ENCODE results near the gene ADAMTS2. TPM values are rescaled to one million over a fixed set of nuclear protein-coding genes. Genes with fewer than 3 reads are reported as not detected.

ADAMTS2 gene
- total RNA-seq, 1 experiment from 2014 or later, result not detected

DNA sequence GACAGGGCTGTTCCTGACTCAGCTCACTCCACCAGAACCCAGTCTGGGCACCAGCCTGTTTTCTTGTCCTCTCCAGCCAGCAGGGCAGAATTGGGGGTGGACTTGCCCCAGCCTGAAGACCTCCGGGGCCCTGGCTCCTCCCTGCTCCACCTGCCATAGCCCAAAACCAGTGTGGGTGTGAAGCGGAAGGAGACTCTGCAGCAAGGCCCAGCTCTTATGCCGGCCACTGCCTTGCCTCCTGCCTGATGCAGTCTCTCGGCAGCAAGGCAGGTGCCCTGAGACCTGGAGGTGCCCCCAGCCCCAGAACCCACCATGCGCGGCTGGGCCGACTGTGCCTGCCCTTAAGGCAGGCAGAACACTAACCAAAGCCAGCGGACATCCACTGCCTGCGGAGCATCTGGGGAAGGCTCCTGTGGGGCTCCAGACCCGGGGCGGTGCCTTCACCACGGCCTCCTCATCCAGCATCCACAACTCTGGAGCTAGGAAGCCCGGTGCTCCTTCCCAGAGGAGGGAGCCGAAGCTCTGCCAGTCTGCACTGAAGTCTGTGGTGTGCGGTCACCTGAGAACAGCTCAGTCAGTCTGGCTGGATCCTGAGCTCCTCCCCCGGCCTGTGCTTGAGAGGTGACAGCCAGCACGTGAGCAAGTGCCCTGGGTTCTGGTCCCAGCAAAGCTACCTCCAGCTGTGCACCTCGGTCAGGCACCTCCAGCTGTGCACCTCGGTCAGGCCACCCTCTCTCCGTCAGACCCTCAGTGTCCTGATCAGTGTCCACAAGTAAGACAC is 116.7 kb downstream of the ADAMTS2 start:
- Histone ChIP-seq H3K4me1 (ENCODE audit: low read length) (no peaks in the 10 kb centered on the region), H3K4me3 (ENCODE audit: low read length) (no peak overlapping the region), H3K27ac (ENCODE audit: low read length) (no peak overlapping the region), H3K79me2 (ENCODE audit: low read length) (no peaks in the 10 kb centered on the region), H3K36me3 (ENCODE audit: insufficient read depth, low read length) (no peaks in the 10 kb centered on the region), H4K20me1 (ENCODE audit: insufficient read depth, low read depth, low read length) (no peaks in the 10 kb centered on the region), H3K4me2 (ENCODE audit: low read depth, low read length, poor library complexity, severe bottlenecking) (no peak overlapping the region), H2AFZ (ENCODE audit: low read length) (no peak overlapping the region), H3K9ac (ENCODE audit: low read length) (no peak overlapping the region), H3K9me3 (ENCODE audit: low read length) (no peaks in the 10 kb centered on the region), H3K27me3 (ENCODE audit: low read length) (no peaks in the 10 kb centered on the region), H3K9me2 (replicated peaks; ENCODE audit: insufficient read depth, low read length) (no peaks in the 10 kb centered on the region)
- no peak for DNase-seq

DNA sequence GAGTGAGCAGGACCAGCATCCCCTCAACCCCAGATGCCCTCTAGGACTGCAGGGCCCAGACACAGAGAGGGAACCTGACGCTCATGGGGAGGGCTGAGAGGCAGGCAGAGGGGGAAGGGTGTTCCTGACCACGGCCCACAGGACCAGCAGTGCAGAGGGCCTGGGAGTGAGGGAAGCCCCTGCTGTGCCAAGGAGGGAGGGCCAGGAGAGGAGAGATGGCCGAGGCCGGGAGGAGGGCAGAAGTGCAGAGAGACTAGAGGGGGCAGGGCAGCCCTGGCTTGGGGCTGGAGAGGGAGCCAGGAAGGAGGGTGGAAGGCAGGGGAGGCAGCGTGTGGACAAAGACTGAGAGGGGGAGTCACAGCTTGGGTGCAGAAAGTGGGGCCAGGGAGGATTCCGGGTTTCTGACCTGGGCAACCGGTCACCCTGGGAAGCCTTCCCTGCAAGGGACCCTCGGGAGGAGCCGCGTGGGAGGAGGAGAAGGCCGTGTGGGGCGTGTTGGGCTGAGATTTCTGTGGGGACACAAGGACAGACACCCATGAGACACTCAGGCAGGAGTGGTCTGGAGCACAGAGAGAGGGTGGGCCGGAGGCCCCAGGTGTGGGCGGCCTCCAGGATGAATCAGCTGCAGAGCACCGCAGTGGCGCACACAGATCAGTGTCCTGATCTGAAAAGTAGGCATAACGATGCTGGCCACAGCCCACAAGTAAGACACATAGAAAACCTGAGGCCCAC is 117.5 kb downstream of the ADAMTS2 start:
- Histone ChIP-seq H3K27me3 (ENCODE audit: low read length) (no peaks in the 10 kb centered on the region), H4K20me1 (ENCODE audit: insufficient read depth, low read depth, low read length) (no peaks in the 10 kb centered on the region), H2AFZ (ENCODE audit: low read length) (no peak overlapping the region), H3K79me2 (ENCODE audit: low read length) (no peaks in the 10 kb centered on the region), H3K9ac (ENCODE audit: low read length) (no peak overlapping the region), H3K4me3 (ENCODE audit: low read length) (no peak overlapping the region), H3K4me1 (ENCODE audit: low read length) (no peaks in the 10 kb centered on the region), H3K9me2 (replicated peaks; ENCODE audit: insufficient read depth, low read length) (no peaks in the 10 kb centered on the region), H3K4me2 (ENCODE audit: low read depth, low read length, poor library complexity, severe bottlenecking) (no peak overlapping the region), H3K27ac (ENCODE audit: low read length) (no peak overlapping the region), H3K9me3 (ENCODE audit: low read length) (no peaks in the 10 kb centered on the region), H3K36me3 (ENCODE audit: insufficient read depth, low read length) (no peaks in the 10 kb centered on the region)
- no peak for DNase-seq

DNA sequence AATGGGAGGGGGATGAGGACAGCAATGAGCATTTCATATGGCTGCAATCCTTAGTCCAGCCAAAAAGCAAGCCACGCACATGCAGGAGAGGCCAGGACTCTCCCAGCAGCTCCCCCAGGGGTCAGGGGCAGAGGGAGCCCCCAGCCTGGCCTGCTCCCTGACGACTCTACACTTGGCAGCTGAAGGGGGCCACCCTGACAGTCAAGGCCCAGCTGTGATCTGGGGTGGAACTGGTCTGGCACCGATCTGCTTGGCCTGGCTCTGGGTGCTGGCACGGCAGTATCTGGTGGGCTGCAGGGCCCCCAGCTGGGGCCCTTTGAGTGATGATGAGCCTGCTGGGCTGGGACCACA is 118.1 kb downstream of the ADAMTS2 start:
- Histone ChIP-seq H3K36me3 (ENCODE audit: insufficient read depth, low read length) (no peaks in the 10 kb centered on the region), H4K20me1 (ENCODE audit: insufficient read depth, low read depth, low read length) (no peaks in the 10 kb centered on the region), H3K27me3 (ENCODE audit: low read length) (no peaks in the 10 kb centered on the region), H3K9me3 (ENCODE audit: low read length) (no peaks in the 10 kb centered on the region), H3K79me2 (ENCODE audit: low read length) (no peaks in the 10 kb centered on the region), H3K4me3 (ENCODE audit: low read length) (no peak overlapping the region), H3K4me2 (ENCODE audit: low read depth, low read length, poor library complexity, severe bottlenecking) (no peak overlapping the region), H3K9me2 (replicated peaks; ENCODE audit: insufficient read depth, low read length) (no peaks in the 10 kb centered on the region), H2AFZ (ENCODE audit: low read length) (no peak overlapping the region), H3K27ac (ENCODE audit: low read length) (no peak overlapping the region), H3K4me1 (ENCODE audit: low read length) (no peaks in the 10 kb centered on the region), H3K9ac (ENCODE audit: low read length) (no peak overlapping the region)
- no peak for DNase-seq

DNA sequence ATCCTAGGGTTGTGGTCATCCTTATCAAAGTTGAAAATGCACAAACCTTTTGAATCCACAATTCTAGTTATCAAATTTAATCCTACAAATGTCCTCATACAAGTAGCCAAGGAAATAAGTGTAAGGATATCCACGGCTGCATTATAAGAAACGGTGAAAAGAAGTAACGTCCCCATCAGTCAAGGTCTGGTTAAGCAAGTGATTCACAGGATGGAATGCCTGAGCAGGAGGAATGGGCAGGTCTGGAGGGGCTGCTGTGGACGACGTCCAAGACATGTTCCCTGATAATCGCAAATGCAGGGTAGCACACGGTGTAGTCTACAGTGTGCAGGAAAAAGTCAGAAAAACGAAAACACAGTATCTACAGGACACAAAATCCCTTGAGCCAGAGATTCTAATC is 118.6 kb downstream of the ADAMTS2 start:
- H3K9me3 ChIP-seq (ENCODE audit: low read length), result no peaks in the 10 kb centered on the region
- no peak overlapping the region for H3K4me2 ChIP-seq (ENCODE audit: low read depth, low read length, poor library complexity, severe bottlenecking)
- H3K27me3 ChIP-seq (ENCODE audit: low read length), result no peaks in the 10 kb centered on the region
- H3K9ac ChIP-seq (ENCODE audit: low read length), result no peak overlapping the region
- no peak overlapping the region for H2AFZ ChIP-seq (ENCODE audit: low read length)
- no peak for DNase-seq
- no peak overlapping the region for H3K4me3 ChIP-seq (ENCODE audit: low read length)
- no peaks in the 10 kb centered on the region for H3K79me2 ChIP-seq (ENCODE audit: low read length)
- H3K9me2 ChIP-seq (replicated peaks; ENCODE audit: insufficient read depth, low read length), result no peaks in the 10 kb centered on the region
- H3K36me3 ChIP-seq (ENCODE audit: insufficient read depth, low read length), result no peaks in the 10 kb centered on the region
- no peaks in the 10 kb centered on the region for H3K4me1 ChIP-seq (ENCODE audit: low read length)
- H4K20me1 ChIP-seq (ENCODE audit: insufficient read depth, low read depth, low read length), result no peaks in the 10 kb centered on the region
- H3K27ac ChIP-seq (ENCODE audit: low read length), result no peak overlapping the region

DNA sequence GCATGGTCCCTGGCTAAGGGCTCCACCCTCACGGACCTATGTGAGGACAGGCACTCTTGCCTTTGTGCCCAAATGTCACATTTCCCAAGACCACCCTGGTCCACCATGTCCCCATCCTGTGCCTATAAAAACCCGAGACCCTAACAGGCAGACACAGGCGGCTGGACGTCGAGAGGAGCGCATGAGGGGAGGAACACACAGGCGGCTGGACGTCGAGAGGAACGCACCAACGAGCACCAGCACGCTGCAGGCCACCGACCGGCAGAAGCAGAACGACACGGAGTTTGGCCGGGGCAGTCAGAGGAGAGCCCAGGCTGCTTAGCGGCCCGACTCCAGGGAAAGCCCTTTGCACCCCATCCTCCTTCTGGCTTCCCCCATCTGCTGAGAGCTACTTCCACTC is 119.9 kb downstream of the ADAMTS2 start:
- no peak overlapping the region for H3K4me2 ChIP-seq (ENCODE audit: low read depth, low read length, poor library complexity, severe bottlenecking)

DNA sequence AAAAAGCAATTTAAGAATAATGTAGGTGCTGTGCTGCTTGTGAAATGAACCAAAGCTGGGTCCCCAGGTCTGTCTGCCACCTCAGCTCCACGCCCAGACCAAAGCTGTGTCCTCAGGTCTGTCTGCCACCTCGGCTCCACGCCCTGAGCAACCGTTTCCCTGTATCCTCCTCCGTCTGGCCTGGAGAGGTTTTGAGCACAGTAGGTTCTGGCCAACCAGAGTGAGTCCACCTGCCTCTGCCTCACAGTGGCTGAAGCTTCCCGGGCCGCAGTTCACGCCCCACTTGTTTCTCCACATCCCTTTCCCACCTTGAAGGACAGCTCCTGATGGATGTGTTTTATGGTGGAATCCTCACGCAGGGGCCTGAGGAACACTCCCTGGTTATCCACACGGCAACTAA is 120.5 kb downstream of the ADAMTS2 start:
- no peak overlapping the region for H3K27ac ChIP-seq (ENCODE audit: low read length)
- H3K9me3 ChIP-seq (ENCODE audit: low read length), result no peaks in the 10 kb centered on the region
- H2AFZ ChIP-seq (ENCODE audit: low read length), result no peak overlapping the region
- no peak for DNase-seq
- H3K9me2 ChIP-seq (replicated peaks; ENCODE audit: insufficient read depth, low read length), result no peaks in the 10 kb centered on the region
- no peak overlapping the region for H3K9ac ChIP-seq (ENCODE audit: low read length)
- no peaks in the 10 kb centered on the region for H3K36me3 ChIP-seq (ENCODE audit: insufficient read depth, low read length)
- no peak overlapping the region for H3K4me2 ChIP-seq (ENCODE audit: low read depth, low read length, poor library complexity, severe bottlenecking)
- no peaks in the 10 kb centered on the region for H4K20me1 ChIP-seq (ENCODE audit: insufficient read depth, low read depth, low read length)
- H3K4me3 ChIP-seq (ENCODE audit: low read length), result no peak overlapping the region
- no peaks in the 10 kb centered on the region for H3K27me3 ChIP-seq (ENCODE audit: low read length)
- no peaks in the 10 kb centered on the region for H3K79me2 ChIP-seq (ENCODE audit: low read length)
- no peaks in the 10 kb centered on the region for H3K4me1 ChIP-seq (ENCODE audit: low read length)

More for the DNA sequence above, 119.9 kb downstream of the ADAMTS2 start:
- Histone ChIP-seq H3K4me3 (ENCODE audit: low read length) (no peak overlapping the region), H4K20me1 (ENCODE audit: insufficient read depth, low read depth, low read length) (no peaks in the 10 kb centered on the region), H3K4me1 (ENCODE audit: low read length) (no peaks in the 10 kb centered on the region), H3K9me3 (ENCODE audit: low read length) (no peaks in the 10 kb centered on the region), H3K36me3 (ENCODE audit: insufficient read depth, low read length) (no peaks in the 10 kb centered on the region), H3K9me2 (replicated peaks; ENCODE audit: insufficient read depth, low read length) (no peaks in the 10 kb centered on the region), H3K9ac (ENCODE audit: low read length) (no peak overlapping the region), H3K27ac (ENCODE audit: low read length) (no peak overlapping the region), H2AFZ (ENCODE audit: low read length) (no peak overlapping the region), H3K79me2 (ENCODE audit: low read length) (no peaks in the 10 kb centered on the region), H3K27me3 (ENCODE audit: low read length) (no peaks in the 10 kb centered on the region)
- no peak for DNase-seq

DNA sequence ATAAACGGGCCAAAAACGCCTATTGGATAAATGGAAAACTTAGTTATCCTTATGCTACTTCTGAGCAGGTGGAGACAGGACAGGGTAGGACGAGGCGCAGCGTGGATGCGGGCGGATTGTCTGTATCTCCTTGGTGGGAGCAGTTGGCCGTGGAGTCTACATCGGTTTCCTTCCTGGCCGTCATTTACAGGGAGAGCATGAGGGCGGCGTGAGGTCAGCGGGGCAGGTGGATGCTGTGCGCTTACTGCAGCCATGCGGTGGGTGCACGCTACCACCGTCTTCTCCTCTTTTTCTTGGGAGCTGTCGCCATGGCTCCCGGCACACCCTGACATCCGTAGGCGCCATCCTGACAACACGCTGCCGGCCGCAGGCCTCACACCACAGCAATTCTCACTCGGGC is 121.3 kb downstream of the ADAMTS2 start:
- Histone ChIP-seq H3K4me1 (ENCODE audit: low read length) (no peaks in the 10 kb centered on the region), H2AFZ (ENCODE audit: low read length) (no peak overlapping the region), H3K27ac (ENCODE audit: low read length) (no peak overlapping the region), H3K4me3 (ENCODE audit: low read length) (no peak overlapping the region), H3K4me2 (ENCODE audit: low read depth, low read length, poor library complexity, severe bottlenecking) (no peak overlapping the region), H3K36me3 (ENCODE audit: insufficient read depth, low read length) (no peaks in the 10 kb centered on the region), H4K20me1 (ENCODE audit: insufficient read depth, low read depth, low read length) (no peaks in the 10 kb centered on the region), H3K9me2 (replicated peaks; ENCODE audit: insufficient read depth, low read length) (no peaks in the 10 kb centered on the region), H3K27me3 (ENCODE audit: low read length) (no peaks in the 10 kb centered on the region), H3K9ac (ENCODE audit: low read length) (no peak overlapping the region), H3K79me2 (ENCODE audit: low read length) (no peaks in the 10 kb centered on the region), H3K9me3 (ENCODE audit: low read length) (no peaks in the 10 kb centered on the region)
- no peak for DNase-seq

DNA sequence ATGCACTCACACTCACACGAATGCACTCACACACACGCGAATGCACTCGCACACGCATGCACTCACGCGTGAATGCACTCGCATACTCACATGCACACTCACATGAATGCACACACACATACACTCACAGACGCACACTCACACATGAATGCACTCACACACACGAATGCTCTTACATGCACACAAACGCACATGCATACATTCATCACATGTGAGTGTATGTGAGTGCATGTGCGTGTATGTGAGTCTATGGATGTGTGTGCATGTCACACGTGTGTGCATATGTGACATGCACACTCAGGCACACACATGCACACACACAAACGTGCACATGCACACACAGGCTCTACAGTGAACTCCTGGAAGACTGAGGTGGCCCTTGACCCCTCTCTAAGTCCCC is 121.7 kb downstream of the ADAMTS2 start:
- Histone ChIP-seq H3K36me3 (ENCODE audit: insufficient read depth, low read length) (no peaks in the 10 kb centered on the region), H3K79me2 (ENCODE audit: low read length) (no peaks in the 10 kb centered on the region), H3K9me3 (ENCODE audit: low read length) (no peaks in the 10 kb centered on the region), H3K4me3 (ENCODE audit: low read length) (no peak overlapping the region), H3K4me1 (ENCODE audit: low read length) (no peaks in the 10 kb centered on the region), H3K9me2 (replicated peaks; ENCODE audit: insufficient read depth, low read length) (no peaks in the 10 kb centered on the region), H2AFZ (ENCODE audit: low read length) (no peak overlapping the region), H3K27me3 (ENCODE audit: low read length) (no peaks in the 10 kb centered on the region), H4K20me1 (ENCODE audit: insufficient read depth, low read depth, low read length) (no peaks in the 10 kb centered on the region), H3K9ac (ENCODE audit: low read length) (no peak overlapping the region), H3K27ac (ENCODE audit: low read length) (no peak overlapping the region), H3K4me2 (ENCODE audit: low read depth, low read length, poor library complexity, severe bottlenecking) (no peak overlapping the region)
- DNase-seq, result no peak
